Stomach (tissue), 19 donors: ENCODE data around the gene PCDH11Y. TPM values are rescaled to one million over a fixed set of nuclear protein-coding genes. Genes with fewer than 3 reads are reported as not detected.
"Not testable (repeated sequence)": the region's sequence is repeated elsewhere in the genome, so short reads cannot be mapped to it uniquely, and the experiment has no call there.

ENCODE experiments used
- DNase-seq, 2 donors: peaks; one replicate each; pipeline versions ENCODE4 v3.0.0 to v3.0.0-alpha.2; 2013 to 2019
- H3K27ac ChIP-seq, 5 donors: fragments of 200-600 bp in 4 of 5; sonication (generic) in 4 of 5; one replicate each; pipeline ENCODE4 v1.5.1; 2013 to 2019; ENCODE audit warnings: mild to moderate bottlenecking in 1 of 5, moderate library complexity in 1 of 5
- H3K27me3 ChIP-seq, 3 donors: fragments of 200-600 bp; sonication (generic); one replicate each; pipeline ENCODE4 v1.5.1; 2017 to 2019; ENCODE audit warnings: mixed run types in 1 of 3
- H3K36me3 ChIP-seq, 4 donors: fragments of 200-600 bp; sonication (generic); 1 replicate in 3 of 4; 2 replicates in 1 of 4; pipeline ENCODE4 v1.5.1; 2016 to 2019
- H3K4me1 ChIP-seq, 4 donors: fragments of 200-600 bp; sonication (generic); one replicate each; pipeline ENCODE4 v1.5.1; 2016 to 2019
- H3K4me3 ChIP-seq, 4 donors: fragments of 200-600 bp; sonication (generic) in 3 of 4; one replicate each; pipeline ENCODE4 v1.5.1; 2016 to 2019; ENCODE audit warnings: mild to moderate bottlenecking in 1 of 4
- H3K9me3 ChIP-seq, 4 donors: fragments of 200-600 bp; sonication (generic); one replicate each; pipeline ENCODE4 v1.5.1; 2016 to 2019
- WGBS, 5 donors: extraction: QIAGEN DNeasy Blood & Tissue Kit in 3 of 5; methylation state at CpG; one replicate each; pipeline versions ENCODE4 v1.1.5 to v1.1.7; 2013 to 2018; 5-methylcytosine and 5-hydroxymethylcytosine counted together
- intact Hi-C: fragments of 100-400 bp; cut with DNase I; formaldehyde crosslinking; loops from one replicate; pipeline ENCODE4 v1.15.1; 2023; ENCODE audit warnings: low total_unique reads
- long read RNA-seq, 10 donors: transcript quantifications; one replicate each; lab custom pipeline, GENCODE V29; 2026
- polyA plus RNA-seq, 3 donors: library from polyadenylated mRNA; stranded (reverse); fragments of 200-250 nt; gene quantifications; one replicate each; pipeline ENCODE4 v1.2.3, GENCODE V29; 2013
- total RNA-seq, 5 donors: library from RNA; depleted of rRNA; stranded (reverse); fragments of >200 nt; gene quantifications; one replicate each; pipeline versions ENCODE4 v1.1.0 to v1.2.3, GENCODE V29; 2014 to 2016
- donor health status: healthy with polysubstance abuse.
- donor health status: Bipolar disorder and iron deficiency.
- donor health status: healthy.

The PCDH11Y gene
- total RNA-seq (10 to 100 TPM in 1 of 5 donors, 1 to 10 TPM in 1, under 1 TPM in 1, not detected in 2; 0.89 to 10.6 (median 1.3) TPM), polyA plus RNA-seq (1 to 10 TPM in 1 of 3 donors, under 1 TPM in 1, not detected in 1; 0.19 to 1.2 TPM)
- long read RNA-seq, donor 1 = 0 reads
- long read RNA-seq, donor 2 = 0 reads
- long read RNA-seq, donor 3 = 0 reads
- long read RNA-seq, donor 4 = 0 reads
- long read RNA-seq, donor 5 = 0 reads
- long read RNA-seq, donor 6 = 0 reads
- long read RNA-seq, donor 7 = 0 reads
- long read RNA-seq, donor 8 = 0 reads
- long read RNA-seq, donor 9 = 0 reads
- long read RNA-seq, donor 10 = 0 reads

- H3K9me3 ChIP-seq, DNase-seq, H3K4me1 ChIP-seq, H3K36me3 ChIP-seq, H3K27ac ChIP-seq, intact Hi-C loops: not testable (repeated sequence)
- Histone ChIP-seq H3K27me3 (peaks cover 0 to 25% (median 0%) of the 10 kb centered on the region in 3 donors), H3K4me3 (peak within 1 kb of the TSS in 2 of 4 donors; percentile 13 to 21)
- 0% methylated on average over 6 to 9 of the region's 21 CpGs; no CpG with 5 or more reads in 3 of the 5 donors for WGBS, 5 donors
Measured at GRCh38 chrY:5000057-5000456, at the start of gene PCDH11Y. Gene PCDH11Y (plus strand): TSS chrY:5000296. CDS start chrY:5057100, 56,804 bp downstream.

GRCh38 chrY:4967894-4968293 is 32.2 kb upstream of the PCDH11Y start:
- intact Hi-C loops = not testable (repeated sequence)

GRCh38 chrY:4991743-4992400 is 8.2 kb upstream of the PCDH11Y start:
- H3K4me1 ChIP-seq, H3K27ac ChIP-seq, H3K9me3 ChIP-seq, intact Hi-C loops, H3K27me3 ChIP-seq, H3K4me3 ChIP-seq, H3K36me3 ChIP-seq, DNase-seq: not testable (repeated sequence)
- WGBS, 5 donors = 18 to 44% (median 19%) methylated on average over 2 to 3 of the region's 8 CpGs; no CpG with 5 or more reads in 2 of the 5 donors

More at GRCh38 chrY:4967894-4968293, 32.2 kb upstream of the PCDH11Y start:
- not testable (repeated sequence) for DNase-seq, H3K27ac ChIP-seq, H3K9me3 ChIP-seq, H3K4me3 ChIP-seq, H3K36me3 ChIP-seq, H3K27me3 ChIP-seq, H3K4me1 ChIP-seq
- 71 to 89% methylated on average over 1 of the region's 4 CpGs; no CpG with 5 or more reads in 3 of the 5 donors for WGBS, 5 donors

GRCh38 chrY:4994892-4995291 is 5.2 kb upstream of the PCDH11Y start:
- DNase-seq, H3K27me3 ChIP-seq, H3K36me3 ChIP-seq, H3K4me1 ChIP-seq, H3K4me3 ChIP-seq, H3K27ac ChIP-seq, intact Hi-C loops, H3K9me3 ChIP-seq: not testable (repeated sequence)
- WGBS, 5 donors = 21 to 34% (median 23%) methylated on average over 4 to 5 of the region's 5 CpGs; no CpG with 5 or more reads in 2 of the 5 donors

- H3K9me3 ChIP-seq, H3K4me1 ChIP-seq, H3K36me3 ChIP-seq: not testable (repeated sequence)
Measured at GRCh38 chrY:5002476-5003184, 2.5 kb downstream of the PCDH11Y start.

GRCh38 chrY:5038972-5039523 is 39.0 kb downstream of the PCDH11Y start:
- H3K27me3 ChIP-seq, H3K36me3 ChIP-seq, intact Hi-C loops, H3K9me3 ChIP-seq, DNase-seq, H3K4me1 ChIP-seq, H3K27ac ChIP-seq, H3K4me3 ChIP-seq: not testable (repeated sequence)

More at GRCh38 chrY:5002476-5003184, 2.5 kb downstream of the PCDH11Y start:
- H3K27ac ChIP-seq, intact Hi-C loops, DNase-seq, H3K4me3 ChIP-seq: not testable (repeated sequence)
- WGBS, 5 donors = 0 to 11% (median 6%) methylated on average over 1 to 39 of the region's 55 CpGs; no CpG with 5 or more reads in 1 of the 5 donors
- peaks cover 0 to 25% (median 0%) of the 10 kb centered on the region in 3 donors for H3K27me3 ChIP-seq

- DNase-seq, H3K4me1 ChIP-seq, H3K9me3 ChIP-seq, H3K36me3 ChIP-seq, H3K27ac ChIP-seq, H3K27me3 ChIP-seq, intact Hi-C loops, H3K4me3 ChIP-seq: not testable (repeated sequence)
- WGBS, 5 donors = 49 to 100% (median 61%) methylated on average over 1 to 3 of the region's 3 CpGs; no CpG with 5 or more reads in 2 of the 5 donors
Measured at GRCh38 chrY:5083017-5083416, 82.9 kb downstream of the PCDH11Y start.

GRCh38 chrY:5182998-5183397 is 182.9 kb downstream of the PCDH11Y start:
- H3K27me3 ChIP-seq, H3K9me3 ChIP-seq, H3K4me1 ChIP-seq, H3K4me3 ChIP-seq, H3K27ac ChIP-seq, DNase-seq, intact Hi-C loops, H3K36me3 ChIP-seq: not testable (repeated sequence)
- 40 to 90% (median 83%) methylated on average over 1 to 2 of the region's 2 CpGs; no CpG with 5 or more reads in 2 of the 5 donors for whole genome bisulfite sequencing, 5 donors

GRCh38 chrY:5215116-5215515 is 215.0 kb downstream of the PCDH11Y start:
- H3K4me1 ChIP-seq, intact Hi-C loops, H3K4me3 ChIP-seq, H3K27me3 ChIP-seq, H3K27ac ChIP-seq, DNase-seq, H3K9me3 ChIP-seq, H3K36me3 ChIP-seq: not testable (repeated sequence)
- 46 to 70% (median 48%) methylated on average over 1 to 2 of the region's 2 CpGs; no CpG with 5 or more reads in 2 of the 5 donors for WGBS, 5 donors

- DNase-seq, H3K4me1 ChIP-seq, intact Hi-C loops, H3K36me3 ChIP-seq, H3K27ac ChIP-seq, H3K27me3 ChIP-seq, H3K9me3 ChIP-seq, H3K4me3 ChIP-seq: not testable (repeated sequence)
- WGBS, 5 donors = 84 to 96% (median 88%) methylated on average over 4 to 7 of the region's 7 CpGs; no CpG with 5 or more reads in 2 of the 5 donors
Measured at GRCh38 chrY:5324931-5325330, 324.8 kb downstream of the PCDH11Y start.

GRCh38 chrY:5342220-5342619 is 342.1 kb downstream of the PCDH11Y start:
- H3K4me1 ChIP-seq, intact Hi-C loops, H3K27ac ChIP-seq, H3K36me3 ChIP-seq, H3K4me3 ChIP-seq, DNase-seq, H3K27me3 ChIP-seq, H3K9me3 ChIP-seq: not testable (repeated sequence)
- WGBS, 5 donors = 84 to 87% (median 84%) methylated on average over 3 of the region's 3 CpGs; no CpG with 5 or more reads in 2 of the 5 donors
